ENCODE data around the gene CDC42BPB. TPM values are rescaled to one million over a fixed set of nuclear protein-coding genes. Genes with fewer than 3 reads are reported as not detected.

The CDC42BPB gene
- total RNA-seq, 3 donors from 2014 or later (not counting 1 experiment from before 2014, with no cell fraction given), result 0.86 to 2.3 (median 2.0) TPM

GRCh38 chr14:103104654-103105452, 47.5 kb upstream of the CDC42BPB start:
- ATAC-seq, result peak; percentile 78 to 89 (median 81)
- no peaks in the 10 kb centered on the region for H3K36me3 ChIP-seq (ENCODE audit: control insufficient read depth, insufficient read depth, low read length)
- H3K9me3 ChIP-seq (ENCODE audit: control insufficient read depth, insufficient read depth, low read length), result no peaks in the 10 kb centered on the region
- Mint-ChIP-seq H3K4me3 (no peak overlapping the region), H3K27me3 (ENCODE audit: low read depth in 2 of 2) (peaks cover 11 to 26% of the 10 kb centered on the region in 2 donors), H3K9me3 (no peaks in the 10 kb centered on the region), H3K4me1 (peaks cover 6 to 7% of the 10 kb centered on the region in 2 donors), H3K27ac (no peak overlapping the region), H3K36me3 (no peaks in the 10 kb centered on the region)
- TF ChIP-seq, protein P1, sequence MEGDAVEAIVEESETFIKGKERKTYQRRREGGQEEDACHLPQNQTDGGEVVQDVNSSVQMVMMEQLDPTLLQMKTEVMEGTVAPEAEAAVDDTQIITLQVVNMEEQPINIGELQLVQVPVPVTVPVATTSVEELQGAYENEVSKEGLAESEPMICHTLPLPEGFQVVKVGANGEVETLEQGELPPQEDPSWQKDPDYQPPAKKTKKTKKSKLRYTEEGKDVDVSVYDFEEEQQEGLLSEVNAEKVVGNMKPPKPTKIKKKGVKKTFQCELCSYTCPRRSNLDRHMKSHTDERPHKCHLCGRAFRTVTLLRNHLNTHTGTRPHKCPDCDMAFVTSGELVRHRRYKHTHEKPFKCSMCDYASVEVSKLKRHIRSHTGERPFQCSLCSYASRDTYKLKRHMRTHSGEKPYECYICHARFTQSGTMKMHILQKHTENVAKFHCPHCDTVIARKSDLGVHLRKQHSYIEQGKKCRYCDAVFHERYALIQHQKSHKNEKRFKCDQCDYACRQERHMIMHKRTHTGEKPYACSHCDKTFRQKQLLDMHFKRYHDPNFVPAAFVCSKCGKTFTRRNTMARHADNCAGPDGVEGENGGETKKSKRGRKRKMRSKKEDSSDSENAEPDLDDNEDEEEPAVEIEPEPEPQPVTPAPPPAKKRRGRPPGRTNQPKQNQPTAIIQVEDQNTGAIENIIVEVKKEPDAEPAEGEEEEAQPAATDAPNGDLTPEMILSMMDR (IDR thresholded peaks at IDR 0.05), result peak; percentile 84
- peaks cover 14% of the 10 kb centered on the region for H3K27me3 ChIP-seq (ENCODE audit: control insufficient read depth, insufficient read depth, low read length)
- intact Hi-C loops (cut with micrococcal nuclease), result loop anchor here (2.0 kb wide), 1 partner anchor 188 kb away; no protein-coding TSS in a partner anchor
- DNase-seq, result peak; percentile 60 to 82
- no peak overlapping the region for H3K4me3 ChIP-seq (ENCODE audit: low read length)
- peaks cover 21% of the 10 kb centered on the region for H3K4me1 ChIP-seq (ENCODE audit: control insufficient read depth, insufficient read depth, low read length)
- WGBS (ENCODE audit: insufficient coverage), result 8% methylated on average over 59 of the region's 59 CpGs
- H3K27ac ChIP-seq (ENCODE audit: low read length), result no peak overlapping the region

DNA sequence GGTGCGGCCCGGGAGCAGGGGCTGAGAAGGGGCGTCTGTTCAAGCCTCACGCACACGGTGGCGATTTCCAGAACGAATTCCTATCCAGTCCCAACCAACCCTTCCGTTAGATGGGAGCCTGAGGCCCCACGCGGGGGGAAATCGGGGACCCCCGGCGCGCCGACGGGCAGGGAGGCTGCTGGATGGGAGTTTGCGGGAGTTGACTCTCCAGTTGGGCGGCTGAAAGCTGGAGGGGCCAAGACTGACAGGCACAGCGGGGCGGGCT, 47.0 kb upstream of the CDC42BPB start:
- intact Hi-C loops (cut with micrococcal nuclease), result loop anchor here (2.0 kb wide), 1 partner anchor 188 kb away; no protein-coding TSS in a partner anchor
- H3K4me3 ChIP-seq (ENCODE audit: low read length), result no peak overlapping the region

DNA sequence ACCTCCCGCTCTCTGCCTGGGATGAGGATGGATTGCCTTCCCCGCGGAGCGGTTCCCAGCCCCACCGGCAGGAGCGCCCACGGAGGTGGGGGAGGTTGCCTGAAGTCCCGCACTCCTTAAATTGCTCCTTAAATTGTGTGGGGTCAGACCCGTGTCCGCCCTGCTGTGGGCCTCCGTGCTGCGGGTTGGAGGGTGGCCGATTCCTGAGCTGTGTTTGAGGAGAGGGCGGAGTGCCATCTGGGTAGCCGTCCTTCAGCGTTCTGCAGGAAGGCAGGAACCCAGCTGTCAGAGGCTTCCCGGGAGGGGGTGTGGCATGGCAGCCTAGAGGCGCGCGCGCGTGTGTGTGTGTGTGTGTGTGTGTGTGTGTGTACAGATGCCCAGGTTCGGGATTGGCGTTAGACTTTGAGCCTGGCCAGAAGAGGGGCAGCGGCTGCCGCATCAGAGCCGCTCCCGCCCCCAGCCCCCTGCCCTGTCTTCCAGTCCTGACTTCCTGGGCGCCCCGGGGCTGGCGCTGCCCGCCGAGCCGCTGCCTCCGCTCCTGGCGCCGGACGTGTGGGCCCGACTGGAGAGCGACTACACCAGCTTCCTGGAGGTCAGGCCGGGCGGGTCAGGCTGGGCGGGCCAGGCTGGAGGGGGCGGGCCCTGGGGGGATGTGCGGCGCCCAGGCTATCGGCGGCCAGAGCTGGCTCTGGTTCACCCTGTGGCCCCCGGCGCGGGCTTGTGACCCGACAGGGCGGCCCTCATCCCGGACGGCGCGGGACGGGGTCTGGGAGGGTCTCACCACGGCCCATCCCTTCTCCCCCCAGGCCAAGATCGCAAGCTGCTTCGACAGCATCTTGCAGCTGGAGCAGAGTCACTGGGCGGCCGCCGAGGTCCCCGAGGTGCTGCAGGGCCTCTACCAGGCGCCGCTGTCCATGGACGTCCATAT, 46.4 kb upstream of the CDC42BPB start:
- Histone ChIP-seq H3K4me1 (ENCODE audit: control insufficient read depth, insufficient read depth, low read length) (peaks cover 19% of the 10 kb centered on the region), H3K9me3 (ENCODE audit: control insufficient read depth, insufficient read depth, low read length) (no peaks in the 10 kb centered on the region), H3K36me3 (ENCODE audit: control insufficient read depth, insufficient read depth, low read length) (no peaks in the 10 kb centered on the region), H3K4me3 (ENCODE audit: low read length) (no peak overlapping the region), H3K27ac (ENCODE audit: low read length) (no peak overlapping the region), H3K27me3 (ENCODE audit: control insufficient read depth, insufficient read depth, low read length) (peaks cover 14% of the 10 kb centered on the region)
- TF ChIP-seq, protein P1 (IDR thresholded peaks at IDR 0.05), result no peak
- whole genome bisulfite sequencing (ENCODE audit: insufficient coverage), result 10% methylated on average over 68 of the region's 68 CpGs
- Mint-ChIP-seq H3K36me3 (no peaks in the 10 kb centered on the region), H3K4me3 (no peak overlapping the region), H3K27ac (no peak overlapping the region), H3K27me3 (ENCODE audit: low read depth in 2 of 2) (peaks cover 11 to 26% of the 10 kb centered on the region in 2 donors), H3K4me1 (peaks cover 6 to 7% of the 10 kb centered on the region in 2 donors), H3K9me3 (no peaks in the 10 kb centered on the region)
- ATAC-seq (no peak), DNase-seq (peak in 1 of 2 donors; percentile 19)
- intact Hi-C loops (cut with micrococcal nuclease), result loop anchor here (2.0 kb wide), 1 partner anchor 189 kb away; no protein-coding TSS in a partner anchor

More for the DNA sequence above, 47.0 kb upstream of the CDC42BPB start:
- TF ChIP-seq, protein P1 (IDR thresholded peaks at IDR 0.05), result no peak
- Histone ChIP-seq H3K27ac (ENCODE audit: low read length) (no peak overlapping the region), H3K27me3 (ENCODE audit: control insufficient read depth, insufficient read depth, low read length) (peaks cover 14% of the 10 kb centered on the region), H3K36me3 (ENCODE audit: control insufficient read depth, insufficient read depth, low read length) (no peaks in the 10 kb centered on the region), H3K9me3 (ENCODE audit: control insufficient read depth, insufficient read depth, low read length) (no peaks in the 10 kb centered on the region), H3K4me1 (ENCODE audit: control insufficient read depth, insufficient read depth, low read length) (peaks cover 19% of the 10 kb centered on the region)
- H3K36me3 Mint-ChIP-seq, result no peaks in the 10 kb centered on the region
- no peaks in the 10 kb centered on the region for H3K9me3 Mint-ChIP-seq
- 16% methylated on average over 20 of the region's 20 CpGs for WGBS (ENCODE audit: insufficient coverage)
- no peak overlapping the region for H3K4me3 Mint-ChIP-seq
- ATAC-seq, result no peak
- H3K27me3 Mint-ChIP-seq (ENCODE audit: low read depth in 2 of 2), result peaks cover 11 to 26% of the 10 kb centered on the region in 2 donors
- peaks cover 6 to 7% of the 10 kb centered on the region in 2 donors for H3K4me1 Mint-ChIP-seq
- no peak overlapping the region for H3K27ac Mint-ChIP-seq
- DNase-seq, result no peak
